Measurements from ENCODE around the gene TMEM63A. TPM values are rescaled to one million over a fixed set of nuclear protein-coding genes. Genes with fewer than 3 reads are reported as not detected.

Gene TMEM63A
- total and polyA plus RNA-seq, 7 experiments from 2014 or later: 55.0 to 611 (median 314) TPM

- H3K36me3 Mint-ChIP-seq: peaks cover 0 to 2% (median 0%) of the 10 kb centered on the region in 5 donors
- ChIA-PET CTCF (no interaction called here), POLR2A (interaction anchor here (0.7 to 13.8 kb wide), 7 partner anchors 9 to 439 kb away, joined by 3 to 152 read pairs (median 3); partner anchors contain the start of genes SRP9 and TMEM63A)
- H3K4me3 ChIP-seq (ENCODE audit: low read length): no peak overlapping the region
- peaks cover 0 to 6% (median 0%) of the 10 kb centered on the region in 11 donors for H3K9me3 Mint-ChIP-seq
- H3K4me1 ChIP-seq (ENCODE audit: control insufficient read depth in 2 of 2, insufficient read depth in 2 of 2, low read length in 2 of 2): peaks cover 9 to 27% of the 10 kb centered on the region in 2 donors
- ATAC-seq (no peak), DNase-seq (no peak)
- H3K27me3 Mint-ChIP-seq: peaks cover 0 to 23% (median 0%) of the 10 kb centered on the region in 5 donors
- no peak overlapping the region for H3K4me3 Mint-ChIP-seq
- no peaks in the 10 kb centered on the region for H3K27me3 ChIP-seq (ENCODE audit: control insufficient read depth in 2 of 2, insufficient read depth in 2 of 2, low read length in 2 of 2)
- H3K27ac ChIP-seq (ENCODE audit: low read depth, low read length): no peak overlapping the region
- no peaks in the 10 kb centered on the region for H3K36me3 ChIP-seq (ENCODE audit: control insufficient read depth in 2 of 3, insufficient read depth in 3 of 3, low read length in 3 of 3)
- H3K27ac Mint-ChIP-seq: peak overlapping the region in 4 of 9 donors; percentile 33 to 66 (median 54)
- intact Hi-C loops (cut with micrococcal nuclease): no loop called here
- peaks cover 20 to 61% (median 49%) of the 10 kb centered on the region in 7 donors for H3K4me1 Mint-ChIP-seq
- no peaks in the 10 kb centered on the region for H3K9me3 ChIP-seq (ENCODE audit: control insufficient read depth in 2 of 3, low read length in 3 of 3)
Observed at GRCh38 chr1:225906467-225906866, 24.3 kb upstream of the TMEM63A start.

DNA sequence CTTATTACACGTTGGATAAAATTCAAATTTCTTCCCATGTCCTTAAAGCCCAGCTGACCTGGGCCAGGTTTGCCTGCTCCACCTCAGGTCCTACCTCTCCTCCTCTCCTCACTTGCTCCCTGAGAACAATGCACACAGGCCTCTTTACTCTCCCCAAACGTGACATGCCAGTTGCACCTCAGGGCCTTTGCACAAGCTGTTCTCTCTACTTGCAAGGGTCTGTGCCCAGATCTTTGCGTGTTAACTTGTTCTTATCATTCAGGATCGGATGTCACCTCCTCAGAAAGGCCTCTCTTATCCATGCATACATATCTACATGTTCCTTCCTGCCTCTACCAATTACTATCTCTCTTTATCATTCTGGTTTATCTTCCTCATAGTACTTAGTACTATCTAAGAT, 21.4 kb upstream of the TMEM63A start:
- H3K27ac Mint-ChIP-seq: peak overlapping the region in 7 of 9 donors; percentile 15 to 88 (median 47)
- no peak for DNase-seq
- POLR2A ChIA-PET: interaction anchor here (0.6 to 13.8 kb wide), 6 partner anchors 14 to 70 kb away, joined by 3 to 152 read pairs (median 4); partner anchors contain the start of genes PYCR2 and TMEM63A
- peaks cover 0 to 38% (median 0%) of the 10 kb centered on the region in 5 donors for H3K27me3 Mint-ChIP-seq
- Histone ChIP-seq H3K27me3 (ENCODE audit: control insufficient read depth in 2 of 2, insufficient read depth in 2 of 2, low read length in 2 of 2) (no peaks in the 10 kb centered on the region), H3K4me1 (ENCODE audit: control insufficient read depth in 2 of 2, insufficient read depth in 2 of 2, low read length in 2 of 2) (peaks cover 5 to 15% of the 10 kb centered on the region in 2 donors), H3K27ac (ENCODE audit: low read depth, low read length) (no peak overlapping the region), H3K4me3 (ENCODE audit: low read length) (no peak overlapping the region), H3K36me3 (ENCODE audit: control insufficient read depth in 2 of 3, insufficient read depth in 3 of 3, low read length in 3 of 3) (no peaks in the 10 kb centered on the region), H3K9me3 (ENCODE audit: control insufficient read depth in 2 of 3, low read length in 3 of 3) (no peaks in the 10 kb centered on the region)
- intact Hi-C loops (cut with micrococcal nuclease): no loop called here
- ATAC-seq: no peak
- H3K4me1 Mint-ChIP-seq: peaks cover 20 to 55% (median 45%) of the 10 kb centered on the region in 7 donors
- no peak overlapping the region for H3K4me3 Mint-ChIP-seq
- peaks cover 0 to 5% (median 0%) of the 10 kb centered on the region in 5 donors for H3K36me3 Mint-ChIP-seq
- peaks cover 0 to 6% (median 0%) of the 10 kb centered on the region in 11 donors for H3K9me3 Mint-ChIP-seq
- CTCF ChIA-PET: interaction anchor here (0.8 to 1.7 kb wide), 2 partner anchors 23 to 26 kb away, joined by 4 to 6 read pairs; no protein-coding TSS in a partner anchor

- Histone ChIP-seq H3K9me3 (ENCODE audit: control insufficient read depth in 2 of 3, low read length in 3 of 3) (no peaks in the 10 kb centered on the region), H3K27me3 (ENCODE audit: control insufficient read depth in 2 of 2, insufficient read depth in 2 of 2, low read length in 2 of 2) (no peaks in the 10 kb centered on the region), H3K27ac (ENCODE audit: low read depth, low read length) (peak overlapping the region; percentile 85), H3K36me3 (ENCODE audit: control insufficient read depth in 2 of 3, insufficient read depth in 3 of 3, low read length in 3 of 3) (no peaks in the 10 kb centered on the region), H3K4me3 (ENCODE audit: low read length) (peak overlapping the region; percentile 1), H3K4me1 (ENCODE audit: control insufficient read depth in 2 of 2, insufficient read depth in 2 of 2, low read length in 2 of 2) (peaks cover 35 to 44% of the 10 kb centered on the region in 2 donors)
- peaks cover 0 to 50% (median 0%) of the 10 kb centered on the region in 5 donors for H3K27me3 Mint-ChIP-seq
- H3K36me3 Mint-ChIP-seq: peaks cover 0 to 5% (median 0%) of the 10 kb centered on the region in 5 donors
- H3K9me3 Mint-ChIP-seq: peaks cover 0 to 6% (median 0%) of the 10 kb centered on the region in 11 donors
- H3K27ac Mint-ChIP-seq: peak overlapping the region; percentile 64 to 100 (median 97)
- H3K4me1 Mint-ChIP-seq: peaks cover 40 to 71% (median 59%) of the 10 kb centered on the region in 7 donors
- intact Hi-C loops (cut with micrococcal nuclease): no loop called here
- ATAC-seq (no peak), DNase-seq (no peak)
- ChIA-PET CTCF (interaction anchor here (1.3 to 5.9 kb wide), 3 partner anchors 9 to 18 kb away, joined by 3 to 48 read pairs (median 6); partner anchors contain the start of gene TMEM63A), POLR2A (interaction anchor here (0.9 to 12.8 kb wide), 9 partner anchors 7 to 432 kb away, joined by 4 to 396 read pairs (median 24); partner anchors contain the start of genes H3-3A, LEFTY1, PYCR2 and SRP9)
- peak overlapping the region in 4 of 10 donors; percentile 2 to 86 (median 24) for H3K4me3 Mint-ChIP-seq
Observed at GRCh38 chr1:225899044-225899925, 17.1 kb upstream of the TMEM63A start.

DNA sequence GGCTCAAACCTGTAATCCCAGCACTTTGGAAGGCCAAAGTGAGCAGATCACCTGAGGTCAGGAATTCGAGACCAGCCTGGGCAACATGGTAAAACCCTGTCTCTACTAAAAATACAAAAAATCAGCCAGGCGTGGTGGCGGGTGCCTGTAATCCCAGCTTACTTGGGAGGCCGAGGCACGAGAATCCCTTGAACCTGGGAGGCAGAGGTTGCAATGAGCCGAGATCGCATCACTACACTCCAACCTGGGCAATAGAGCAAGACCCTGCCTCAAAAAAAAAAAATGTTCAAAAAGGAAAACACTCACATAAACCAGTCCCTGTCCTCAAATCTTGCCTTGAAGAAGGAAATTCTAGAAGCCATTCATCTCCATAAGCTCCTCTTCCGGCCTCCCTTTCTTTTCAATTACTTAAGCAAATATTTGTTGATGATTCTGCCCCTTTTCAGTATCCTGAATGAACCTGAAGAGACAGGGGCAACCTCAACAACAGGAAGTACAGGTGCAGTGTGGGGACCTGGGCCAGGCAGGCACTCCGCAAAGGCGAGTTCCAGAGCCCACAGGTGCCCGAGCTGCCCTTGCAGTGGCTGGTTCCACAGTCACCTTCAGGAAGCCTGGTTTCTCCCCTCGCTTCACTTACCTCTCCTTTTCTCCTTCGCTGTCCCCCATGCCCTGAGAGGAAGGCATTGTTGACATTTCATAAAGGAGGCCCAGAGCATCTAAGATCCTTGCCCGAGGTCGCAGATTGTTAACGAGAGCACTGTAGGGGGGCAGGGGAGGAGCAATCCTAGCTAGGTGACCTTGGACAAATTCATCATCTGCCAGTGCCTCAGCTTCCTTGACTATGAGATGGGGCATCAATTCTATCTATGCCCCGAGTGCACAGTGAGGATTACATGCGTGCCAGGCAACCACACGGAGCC, 15.7 kb upstream of the TMEM63A start:
- Mint-ChIP-seq H3K4me1 (peaks cover 36 to 71% (median 60%) of the 10 kb centered on the region in 7 donors), H3K4me3 (peak overlapping the region; percentile 74 to 89 (median 84))
- H3K27me3 ChIP-seq (ENCODE audit: control insufficient read depth in 2 of 2, insufficient read depth in 2 of 2, low read length in 2 of 2): no peaks in the 10 kb centered on the region

GRCh38 chr1:225896937-225897549, 14.9 kb upstream of the TMEM63A start:
- Histone ChIP-seq H3K36me3 (ENCODE audit: control insufficient read depth in 2 of 3, insufficient read depth in 3 of 3, low read length in 3 of 3) (no peaks in the 10 kb centered on the region), H3K9me3 (ENCODE audit: control insufficient read depth in 2 of 3, low read length in 3 of 3) (no peaks in the 10 kb centered on the region), H3K27me3 (ENCODE audit: control insufficient read depth in 2 of 2, insufficient read depth in 2 of 2, low read length in 2 of 2) (no peaks in the 10 kb centered on the region), H3K4me1 (ENCODE audit: control insufficient read depth in 2 of 2, insufficient read depth in 2 of 2, low read length in 2 of 2) (peaks cover 35 to 45% of the 10 kb centered on the region in 2 donors), H3K27ac (ENCODE audit: low read depth, low read length) (peak overlapping the region; percentile 85), H3K4me3 (ENCODE audit: low read length) (peak overlapping the region; percentile 50)
- Mint-ChIP-seq H3K4me3 (peak overlapping the region; percentile 74 to 89 (median 84)), H3K27ac (peak overlapping the region; percentile 89 to 100 (median 97)), H3K9me3 (no peaks in the 10 kb centered on the region), H3K27me3 (peaks cover 0 to 47% (median 0%) of the 10 kb centered on the region in 5 donors), H3K4me1 (peaks cover 36 to 67% (median 54%) of the 10 kb centered on the region in 7 donors), H3K36me3 (peaks cover 0 to 3% (median 0%) of the 10 kb centered on the region in 5 donors)
- POLR2A ChIA-PET: interaction anchor here (0.5 to 12.8 kb wide), 22 partner anchors 8 to 500 kb away, joined by 3 to 396 read pairs (median 9); partner anchors contain the start of genes H3-3A, LEFTY1, PYCR2 and SDE2
- DNase-seq (peak in 8 of 9 donors; percentile 70 to 92 (median 88)), ATAC-seq (peak; percentile 97)
- intact Hi-C loops (cut with micrococcal nuclease): loop anchor here (1.0 kb wide), 10 partner anchors 14 to 469 kb away; partner anchors contain the start of genes PYCR2 (in 2 of the 2), SDE2 (in 2 of the 2), SRP9 (in 2 of the 2) and EPHX1 (in 1 of the 2)
- CTCF ChIA-PET: interaction anchor here (0.6 to 5.9 kb wide), 9 partner anchors 12 to 1593 kb away, joined by 3 to 48 read pairs (median 3); partner anchors contain the start of gene TMEM63A

More for the DNA sequence above, 15.7 kb upstream of the TMEM63A start:
- ATAC-seq (peak; percentile 58), DNase-seq (peak in 7 of 9 donors; percentile 56 to 81 (median 74))
- Mint-ChIP-seq H3K9me3 (no peaks in the 10 kb centered on the region), H3K27ac (peak overlapping the region; percentile 89 to 100 (median 97)), H3K27me3 (peaks cover 0 to 51% (median 0%) of the 10 kb centered on the region in 5 donors), H3K36me3 (peaks cover 0 to 3% (median 0%) of the 10 kb centered on the region in 5 donors)
- H3K36me3 ChIP-seq (ENCODE audit: control insufficient read depth in 2 of 3, insufficient read depth in 3 of 3, low read length in 3 of 3): no peaks in the 10 kb centered on the region
- ChIA-PET POLR2A (interaction anchor here (0.5 to 12.8 kb wide), 28 partner anchors 9 to 501 kb away, joined by 3 to 396 read pairs (median 7); partner anchors contain the start of genes H3-3A, LEFTY1, PYCR2 and SDE2), CTCF (interaction anchor here (0.6 to 5.9 kb wide), 11 partner anchors 10 to 1593 kb away, joined by 3 to 48 read pairs (median 4); partner anchors contain the start of gene TMEM63A)
- no peak overlapping the region for H3K4me3 ChIP-seq (ENCODE audit: low read length)
- intact Hi-C loops (cut with micrococcal nuclease): loop anchor here (1.0 kb wide), 10 partner anchors 13 to 470 kb away; partner anchors contain the start of genes PYCR2 (in 2 of the 2), SDE2 (in 2 of the 2), SRP9 (in 2 of the 2) and EPHX1 (in 1 of the 2)
- H3K9me3 ChIP-seq (ENCODE audit: control insufficient read depth in 2 of 3, low read length in 3 of 3): no peaks in the 10 kb centered on the region
- peaks cover 35 to 45% of the 10 kb centered on the region in 2 donors for H3K4me1 ChIP-seq (ENCODE audit: control insufficient read depth in 2 of 2, insufficient read depth in 2 of 2, low read length in 2 of 2)
- peak overlapping the region; percentile 85 for H3K27ac ChIP-seq (ENCODE audit: low read depth, low read length)
